SIG-M5 treated with dmso at 0.1 percent for 504 hours (cell line): ENCODE results near the gene NEURL3.
"Not testable (repeated sequence)": the region's sequence is repeated elsewhere in the genome, so short reads cannot be mapped to it uniquely, and the experiment has no call there.

ENCODE experiments used
- DNase-seq: peaks from one replicate; lab custom pipeline; 2025; ENCODE audit not compliant: unreplicated experiment; lab: John Stamatoyannopoulos, UW

Gene NEURL3

DNA sequence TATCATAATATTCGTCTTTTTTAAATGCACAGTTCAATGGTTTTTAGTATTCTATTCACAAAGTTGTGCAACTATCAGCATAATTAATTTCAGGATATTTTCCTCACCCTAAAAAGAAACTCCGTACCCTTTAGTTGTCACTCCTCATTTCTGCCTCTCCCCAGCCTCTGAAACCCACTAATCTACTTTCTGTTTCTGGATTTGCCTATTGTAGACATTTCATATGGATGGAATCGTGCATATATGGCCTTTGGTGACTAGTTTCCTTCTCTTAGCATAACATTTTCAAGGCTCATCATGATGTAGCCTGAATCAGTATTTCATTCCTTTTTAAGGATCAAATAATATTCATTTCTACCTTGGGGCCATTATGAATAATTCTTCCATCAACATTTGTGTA, 18.5 kb downstream of the NEURL3 start:
- no peak for DNase-seq

DNA sequence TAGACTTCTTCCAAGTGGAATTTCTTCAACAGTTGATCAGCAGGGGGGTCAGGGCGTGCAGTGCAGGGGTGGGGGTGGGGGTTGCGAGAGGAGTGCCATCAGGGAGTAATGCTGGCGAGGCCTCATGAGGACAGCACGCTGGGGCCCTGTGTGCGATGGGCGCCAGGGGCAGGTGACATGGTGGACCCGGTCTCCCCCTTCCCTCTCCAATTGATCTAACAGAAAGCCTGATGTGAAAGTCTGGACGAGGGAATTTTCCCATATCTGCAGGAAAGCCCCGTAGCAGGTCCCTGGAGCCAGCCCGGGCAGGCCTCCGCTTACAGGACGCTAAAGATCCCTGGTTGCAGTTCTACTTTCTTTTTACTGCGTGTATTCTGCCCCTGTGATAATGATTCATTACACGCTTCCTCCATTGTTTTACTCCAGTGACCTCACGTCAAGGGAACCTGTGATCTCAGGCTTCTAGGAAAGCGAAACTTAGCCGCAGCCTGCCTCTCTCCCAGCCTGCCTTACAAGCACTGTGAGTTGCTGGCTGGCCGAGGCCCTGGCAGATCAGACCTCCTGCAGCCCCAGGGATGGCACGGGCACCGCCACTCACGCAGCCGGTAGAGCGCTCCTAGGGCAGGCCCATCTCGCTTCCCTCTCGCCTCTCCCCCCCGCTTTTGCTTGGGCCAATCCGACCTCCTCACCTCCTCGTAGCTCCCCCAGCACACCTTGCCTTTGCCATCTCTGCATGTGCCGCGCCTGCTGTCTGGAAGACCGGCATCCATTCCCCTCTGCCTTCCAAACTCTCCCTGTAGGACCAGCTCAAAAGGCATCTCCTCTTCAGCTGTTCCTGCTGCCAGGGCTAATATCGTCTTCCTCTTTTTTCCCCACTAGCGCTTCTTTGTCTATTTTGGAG, 19.2 kb downstream of the NEURL3 start:
- peak; percentile 47 for DNase-seq

DNA sequence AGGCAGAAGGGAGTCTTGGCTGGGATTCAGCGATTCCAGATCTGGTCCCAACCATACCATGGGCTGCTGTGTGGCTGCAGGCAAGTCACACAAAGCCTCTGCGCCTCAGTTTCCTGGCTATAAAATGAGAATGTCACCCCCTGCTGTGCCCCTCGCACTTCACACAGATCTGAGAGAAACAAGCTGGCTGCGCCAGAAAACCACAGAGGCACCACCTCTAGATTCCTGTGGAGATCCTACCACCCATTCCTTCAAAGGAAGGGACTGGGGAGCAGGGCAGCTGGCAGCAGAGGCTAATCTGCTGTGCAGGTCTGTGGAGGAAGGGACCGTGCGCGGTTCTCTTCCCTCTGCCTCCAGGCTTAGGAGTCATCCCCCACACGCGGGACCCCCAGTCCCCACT, 19.8 kb downstream of the NEURL3 start:
- no peak for DNase-seq

- DNase-seq, result no peak
Measured at GRCh38 chr2:96484091-96484490, 21.1 kb downstream of the NEURL3 start.

- no peak for DNase-seq
Measured at GRCh38 chr2:96477458-96477857, 27.7 kb downstream of the NEURL3 start.

GRCh38 chr2:96471772-96472171, 33.4 kb downstream of the NEURL3 start:
- no peak for DNase-seq

DNA sequence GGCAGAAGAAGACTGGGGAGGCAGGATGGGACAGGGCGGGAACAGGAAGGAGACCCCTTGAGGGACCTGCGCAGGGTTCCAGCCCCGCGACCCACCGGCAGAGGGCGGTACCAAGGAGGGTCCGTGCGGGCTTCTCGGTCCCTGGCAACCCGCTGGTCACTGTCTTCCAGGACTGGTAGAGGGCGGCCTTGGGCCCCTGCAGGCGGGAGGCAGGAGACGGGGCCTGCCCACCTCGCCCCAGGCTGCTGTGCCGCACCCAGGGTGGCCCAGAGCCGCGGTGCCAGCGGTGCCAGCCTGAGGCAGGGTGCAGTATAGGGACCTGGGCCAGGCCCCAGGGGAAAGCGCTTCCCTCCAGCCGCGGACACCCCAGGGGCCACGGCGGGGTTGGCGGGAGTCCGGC, 34.5 kb downstream of the NEURL3 start:
- DNase-seq, result no peak

GRCh38 chr2:96470109-96470508, 35.0 kb downstream of the NEURL3 start:
- no peak for DNase-seq

DNA sequence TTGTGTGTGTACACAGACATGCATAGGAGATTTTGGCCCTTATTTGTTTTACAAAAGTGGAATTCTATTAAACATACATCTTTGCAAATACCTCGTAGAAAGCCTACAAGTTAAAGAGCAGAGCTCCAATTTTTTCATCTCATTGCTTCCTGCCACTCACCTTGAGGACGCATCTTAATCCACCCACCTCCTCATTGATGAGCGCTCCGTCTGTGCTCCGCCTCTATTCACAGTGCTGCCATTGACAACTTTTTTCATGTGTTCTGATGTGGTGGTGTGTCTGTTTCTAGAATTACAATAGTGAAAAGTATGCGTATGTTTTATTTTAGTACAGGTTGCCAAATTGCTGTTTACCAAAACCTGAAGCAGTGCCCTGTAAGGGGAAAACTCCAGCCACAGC, 36.3 kb downstream of the NEURL3 start:
- no peak for DNase-seq

DNA sequence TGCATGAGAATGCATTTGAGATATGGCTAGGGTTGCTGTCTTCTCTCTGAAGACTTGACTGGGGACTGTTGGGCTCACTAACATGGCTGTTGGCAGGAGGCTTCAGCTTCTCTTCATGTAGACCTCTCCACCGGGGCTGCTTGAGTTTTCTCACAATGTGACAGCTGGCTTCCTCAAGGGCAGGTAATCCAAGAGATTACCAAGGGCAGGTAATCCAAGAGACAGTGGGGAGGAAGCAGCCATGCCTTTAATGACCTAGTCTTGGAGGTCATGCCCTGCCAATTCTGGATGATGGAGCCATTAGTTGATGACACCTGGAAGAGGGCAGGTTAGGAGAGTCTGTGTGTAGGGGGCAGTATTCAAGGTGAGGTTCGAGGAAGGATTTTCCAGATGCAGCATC, 40.5 kb downstream of the NEURL3 start:
- no peak for DNase-seq

DNA sequence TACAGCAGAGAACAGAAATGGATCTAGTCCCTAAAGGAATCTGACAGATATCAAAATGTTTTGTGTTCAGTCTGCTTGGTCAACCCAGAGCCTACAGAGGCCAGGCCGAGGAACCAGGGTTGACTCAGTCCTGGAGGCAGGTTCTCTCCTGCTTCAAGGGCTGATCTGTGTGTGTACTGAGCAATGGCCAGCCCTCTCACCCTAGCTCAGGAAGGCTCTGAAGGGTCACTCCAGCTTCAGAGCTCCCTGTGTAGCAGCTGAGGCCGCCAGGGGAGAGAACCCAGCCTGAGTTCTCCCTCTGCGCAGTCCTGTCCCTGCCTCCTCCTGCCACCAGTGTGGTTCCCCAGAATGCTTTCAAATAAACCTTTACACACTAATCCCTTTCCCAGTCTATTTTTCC, 41.1 kb downstream of the NEURL3 start:
- no peak for DNase-seq

DNA sequence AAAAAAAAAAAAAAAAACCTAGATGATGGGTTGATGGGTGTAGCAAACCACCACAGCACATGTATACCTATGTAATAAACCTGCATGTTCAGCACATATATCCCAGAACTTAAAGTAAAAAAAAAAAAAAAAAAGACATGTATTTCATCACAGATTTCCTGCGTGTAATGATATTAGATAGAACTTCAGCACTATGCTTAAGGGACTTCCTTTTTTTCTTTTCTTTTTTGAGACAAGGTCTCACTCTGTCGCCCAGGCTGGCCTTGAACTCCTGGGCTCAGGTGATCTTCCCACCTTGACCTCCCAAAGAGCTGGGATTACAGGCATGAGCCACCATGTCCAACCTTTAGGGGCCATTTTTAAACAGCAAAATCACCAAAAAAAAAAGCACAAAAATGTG, 42.0 kb downstream of the NEURL3 start:
- no peak for DNase-seq

DNA sequence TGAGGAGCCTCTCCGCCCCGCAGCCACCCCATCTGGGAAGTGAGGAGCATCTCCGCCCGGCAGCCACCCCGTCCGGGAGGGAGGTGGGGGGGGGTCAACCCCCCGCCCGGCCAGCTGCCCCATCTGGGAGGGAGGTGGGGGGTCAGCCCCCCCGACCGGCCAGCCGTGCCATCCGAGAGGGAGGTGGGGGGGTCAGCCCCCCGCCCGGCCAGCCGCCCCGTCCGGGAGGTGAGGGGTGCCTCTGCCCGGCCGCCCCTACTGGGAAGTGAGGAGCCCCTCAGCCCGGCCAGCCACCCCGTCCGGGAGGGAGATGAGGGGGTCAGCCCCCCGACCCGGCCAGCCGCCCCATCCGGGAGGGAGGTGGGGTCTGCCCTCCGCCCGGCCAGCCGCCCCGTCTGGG, 43.5 kb downstream of the NEURL3 start:
- not testable (repeated sequence) for DNase-seq

DNA sequence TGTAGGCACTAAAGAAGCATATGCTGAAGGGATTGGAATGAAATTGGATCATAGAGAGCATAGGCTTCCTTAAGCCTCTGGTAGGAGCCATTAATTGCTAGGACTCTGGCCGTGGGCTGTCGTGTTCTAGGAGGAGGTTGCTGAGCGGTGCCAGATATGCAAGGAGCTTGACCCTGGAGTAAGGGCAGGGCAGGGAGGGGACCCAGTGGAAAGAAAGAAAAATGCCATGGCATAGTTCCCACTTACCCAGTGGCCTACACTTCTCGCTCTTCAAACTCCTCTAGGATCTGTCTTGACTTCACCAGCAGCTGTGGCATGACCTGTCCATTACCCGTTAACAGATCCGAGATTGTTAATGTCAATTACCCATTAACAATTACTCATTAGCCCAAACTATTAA, 53.1 kb downstream of the NEURL3 start:
- no peak for DNase-seq

DNA sequence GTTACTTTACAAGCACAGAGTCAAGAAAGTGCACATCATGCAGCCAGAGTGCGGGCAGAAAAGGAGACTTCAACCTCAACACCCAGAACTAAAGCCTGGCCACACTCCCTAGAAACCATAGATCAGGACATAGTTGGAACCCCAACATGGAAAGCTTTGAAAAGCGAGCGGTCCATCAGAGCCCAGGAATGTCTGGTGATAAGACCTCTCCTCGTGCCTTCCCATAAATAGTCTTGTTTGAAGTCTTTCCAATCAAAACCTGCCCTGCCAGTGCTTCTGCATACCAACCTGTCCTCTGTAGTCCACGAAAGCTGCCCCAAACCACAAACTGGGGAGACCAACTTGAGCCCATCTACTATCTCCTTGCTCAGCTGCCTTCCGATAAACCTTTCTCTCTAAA, 55.5 kb downstream of the NEURL3 start:
- no peak for DNase-seq

DNA sequence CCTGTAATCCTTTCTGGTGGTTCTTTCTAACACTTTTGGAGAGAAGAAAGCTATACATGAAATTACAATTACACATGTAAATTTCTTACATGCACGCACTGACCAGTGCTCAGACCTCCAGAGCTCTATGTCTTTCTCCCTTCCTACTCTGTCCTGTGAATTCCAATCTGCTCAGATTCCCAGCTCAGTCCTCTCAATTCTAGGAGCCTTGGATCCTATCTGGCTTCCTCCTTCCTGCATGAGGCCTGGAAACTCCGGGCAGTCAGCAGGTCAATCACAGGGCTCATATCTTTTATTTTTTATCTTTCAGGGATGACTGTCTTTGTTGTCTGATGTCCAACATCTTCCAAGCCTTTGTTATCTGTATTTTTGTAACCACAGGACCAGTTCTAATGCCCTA, 56.0 kb downstream of the NEURL3 start:
- no peak for DNase-seq

DNA sequence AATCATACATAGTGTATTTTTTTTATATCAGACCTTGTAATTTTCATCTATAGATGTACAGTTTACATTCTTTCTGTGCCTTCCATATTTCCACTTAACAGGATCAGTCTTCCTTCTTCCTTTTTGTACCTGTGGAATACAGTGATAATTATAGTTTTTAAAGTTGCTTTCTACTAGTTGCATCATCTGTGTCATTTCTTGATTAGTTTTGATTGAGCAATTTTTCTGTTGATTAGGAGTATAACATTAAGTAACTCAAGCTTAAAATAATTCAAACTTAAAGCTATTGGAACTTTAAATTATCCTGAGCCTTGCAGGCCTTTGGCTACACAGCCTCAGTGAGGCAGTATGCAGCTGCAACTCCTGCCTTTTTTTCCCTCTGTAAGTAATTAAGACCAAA, 57.4 kb downstream of the NEURL3 start:
- no peak for DNase-seq
